ENCODE results near the gene NUDT8.
"Not testable (repeated sequence)": the region's sequence is repeated elsewhere in the genome, so short reads cannot be mapped to it uniquely, and the experiment has no call there.

The NUDT8 gene

DNA sequence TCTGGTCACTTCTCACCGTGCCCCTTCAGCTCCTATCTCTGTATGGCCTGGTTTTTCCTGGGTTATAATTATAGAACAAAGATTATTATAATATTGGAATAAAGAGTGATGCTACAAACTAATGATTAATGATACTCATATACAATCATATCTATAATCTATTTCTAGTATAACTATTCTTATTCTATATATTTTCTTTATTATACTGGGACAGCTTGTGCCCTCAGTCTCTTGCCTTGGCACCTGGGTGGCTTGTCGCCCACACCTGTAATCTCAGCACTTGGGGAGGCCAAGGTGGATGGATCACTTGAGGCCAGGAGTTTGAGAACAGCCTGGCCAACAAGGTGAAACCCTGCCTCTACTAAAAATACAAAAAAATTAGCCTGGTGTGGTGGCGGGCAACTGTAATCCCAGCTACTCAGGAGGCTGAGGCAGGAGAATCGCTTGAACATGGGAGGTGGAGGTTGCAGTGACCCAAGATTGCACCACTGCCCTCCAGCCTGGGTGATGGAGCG, 30.0 kb upstream of the NUDT8 start:
- not testable (repeated sequence) for DNase-seq (ENCODE audit: low read depth)

- DNase-seq (ENCODE audit: low read depth), result no peak
These were observed 27.6 kb upstream of the NUDT8 start for GRCh38 chr11:67657300-67657699.

DNA sequence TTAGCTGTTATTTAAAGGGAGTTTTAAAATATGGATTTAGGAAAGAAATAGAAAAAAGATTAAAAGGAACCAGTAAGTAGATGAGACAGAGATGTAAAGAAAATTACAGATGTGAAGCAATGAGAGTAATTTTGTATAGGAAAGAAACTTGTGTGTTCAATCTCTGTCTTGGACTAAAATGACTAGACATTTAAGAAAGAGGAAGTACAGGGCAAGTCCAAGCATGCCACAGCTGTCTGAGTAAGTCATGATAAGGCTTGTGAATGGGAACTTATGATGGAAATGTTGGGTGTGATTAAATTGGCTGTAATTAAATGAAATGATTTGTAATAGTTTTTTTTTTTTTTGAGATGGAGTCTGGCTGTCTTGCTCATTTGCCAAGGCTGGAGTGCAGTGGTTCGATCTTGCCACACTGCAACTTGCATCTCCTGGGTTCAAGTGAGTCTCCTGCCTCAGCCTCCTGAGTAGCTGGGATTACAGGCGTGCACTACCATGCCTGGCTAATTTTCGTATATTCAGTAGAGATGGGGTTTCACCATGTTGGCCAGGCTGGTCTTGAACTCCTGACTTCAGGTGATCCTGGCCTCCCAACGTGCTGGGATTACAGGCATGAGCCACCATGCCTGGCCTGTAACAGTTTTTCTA, 26.7 kb upstream of the NUDT8 start:
- DNase-seq (ENCODE audit: low read depth), result no peak

GRCh38 chr11:67654225-67654624, 24.5 kb upstream of the NUDT8 start:
- no peak for DNase-seq (ENCODE audit: low read depth)

DNA sequence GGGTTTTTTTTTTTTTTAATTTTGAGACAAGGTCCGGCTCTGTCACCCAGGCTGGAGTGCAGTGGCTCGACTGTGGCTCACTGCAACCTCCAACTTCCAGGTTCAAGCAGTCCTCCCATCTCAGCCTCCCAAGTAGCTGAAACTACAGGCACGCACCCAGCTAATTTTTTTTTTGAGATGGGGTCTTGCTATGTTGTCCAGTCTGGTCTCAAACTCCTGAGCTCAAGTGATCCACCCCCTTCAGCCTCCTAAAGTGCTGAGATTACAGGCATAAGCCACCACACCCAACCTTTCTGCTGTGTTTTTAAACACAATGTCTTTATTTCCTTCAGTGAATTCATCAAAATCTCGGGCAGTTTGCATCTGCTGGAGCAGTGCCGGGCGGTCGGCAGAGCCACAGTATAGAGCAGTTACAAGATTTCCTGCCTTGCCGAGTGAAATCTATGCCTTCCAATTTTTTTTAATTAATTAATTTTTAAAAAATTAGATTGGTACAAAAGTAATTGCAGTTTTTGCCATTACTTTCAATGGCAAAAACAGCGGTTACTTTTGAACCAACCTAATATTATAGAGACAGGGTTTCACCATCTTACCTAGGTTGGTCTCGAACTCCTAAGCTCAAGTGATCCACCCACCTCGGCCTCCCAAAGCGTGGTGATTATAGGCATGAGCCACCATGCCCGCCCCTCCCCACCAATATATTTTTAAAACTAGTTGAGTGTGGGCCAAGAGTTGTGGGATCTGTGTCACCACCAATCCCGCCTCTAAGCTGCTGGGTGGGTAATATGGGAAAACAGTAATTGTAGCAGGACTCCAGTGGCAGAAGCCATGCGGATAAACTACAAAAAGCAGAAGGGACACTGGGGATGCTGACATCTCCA, 23.5 kb upstream of the NUDT8 start:
- DNase-seq (ENCODE audit: low read depth), result no peak

GRCh38 chr11:67651976-67652781, 22.4 kb upstream of the NUDT8 start:
- DNase-seq (ENCODE audit: low read depth), result no peak

DNA sequence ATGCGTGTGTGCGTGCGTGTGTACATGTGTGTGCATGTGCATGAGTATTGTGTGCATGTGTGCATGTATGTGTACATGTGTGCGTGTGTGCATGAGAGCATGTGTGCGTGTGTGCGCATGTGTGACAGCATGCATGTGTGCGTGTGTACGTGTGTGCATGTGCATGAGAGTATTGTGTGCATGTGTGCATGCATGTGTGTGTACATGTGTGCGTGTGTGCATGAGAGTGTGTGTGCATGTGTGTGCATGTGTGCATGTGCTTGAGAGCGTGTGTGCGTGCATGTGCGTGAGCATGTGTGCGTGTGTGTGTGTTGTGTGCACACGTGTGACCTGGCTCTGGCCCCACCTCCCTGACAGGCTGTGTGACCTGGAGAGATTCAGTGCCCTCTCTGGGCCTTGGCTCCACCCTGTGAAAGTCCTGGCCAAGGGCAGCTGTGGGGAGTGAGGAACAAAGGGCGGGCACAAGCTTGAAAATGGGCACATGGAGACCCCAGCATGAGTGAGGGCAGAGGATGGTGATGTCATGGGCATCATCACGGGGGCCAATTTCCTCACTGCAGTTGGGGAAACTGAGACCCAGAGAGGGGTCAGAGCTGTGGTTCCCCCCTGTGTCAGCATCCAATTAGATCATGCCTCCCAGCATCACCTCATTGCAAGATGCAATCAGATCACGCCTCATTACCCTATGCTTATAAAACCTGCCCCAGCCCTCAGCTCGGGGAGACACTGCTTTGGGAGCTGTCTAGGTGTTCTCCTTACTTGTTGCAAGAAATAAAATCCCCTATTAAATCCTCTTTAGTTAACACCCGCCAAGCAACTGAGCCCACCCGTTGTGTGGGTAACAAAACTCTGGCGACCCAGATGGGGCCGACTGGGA, 20.1 kb upstream of the NUDT8 start:
- DNase-seq (ENCODE audit: low read depth), result no peak

- DNase-seq (ENCODE audit: low read depth), result no peak
These were observed 19.3 kb upstream of the NUDT8 start for GRCh38 chr11:67648796-67649613.

- DNase-seq (ENCODE audit: low read depth), result no peak
These were observed 18.5 kb upstream of the NUDT8 start for GRCh38 chr11:67648140-67648795.

- DNase-seq (ENCODE audit: low read depth), result no peak
These were observed 17.7 kb upstream of the NUDT8 start for GRCh38 chr11:67647471-67647870.

GRCh38 chr11:67646535-67647336, 17.0 kb upstream of the NUDT8 start:
- DNase-seq (ENCODE audit: low read depth), result no peak

GRCh38 chr11:67645521-67646461, 16.1 kb upstream of the NUDT8 start:
- no peak for DNase-seq (ENCODE audit: low read depth)

DNA sequence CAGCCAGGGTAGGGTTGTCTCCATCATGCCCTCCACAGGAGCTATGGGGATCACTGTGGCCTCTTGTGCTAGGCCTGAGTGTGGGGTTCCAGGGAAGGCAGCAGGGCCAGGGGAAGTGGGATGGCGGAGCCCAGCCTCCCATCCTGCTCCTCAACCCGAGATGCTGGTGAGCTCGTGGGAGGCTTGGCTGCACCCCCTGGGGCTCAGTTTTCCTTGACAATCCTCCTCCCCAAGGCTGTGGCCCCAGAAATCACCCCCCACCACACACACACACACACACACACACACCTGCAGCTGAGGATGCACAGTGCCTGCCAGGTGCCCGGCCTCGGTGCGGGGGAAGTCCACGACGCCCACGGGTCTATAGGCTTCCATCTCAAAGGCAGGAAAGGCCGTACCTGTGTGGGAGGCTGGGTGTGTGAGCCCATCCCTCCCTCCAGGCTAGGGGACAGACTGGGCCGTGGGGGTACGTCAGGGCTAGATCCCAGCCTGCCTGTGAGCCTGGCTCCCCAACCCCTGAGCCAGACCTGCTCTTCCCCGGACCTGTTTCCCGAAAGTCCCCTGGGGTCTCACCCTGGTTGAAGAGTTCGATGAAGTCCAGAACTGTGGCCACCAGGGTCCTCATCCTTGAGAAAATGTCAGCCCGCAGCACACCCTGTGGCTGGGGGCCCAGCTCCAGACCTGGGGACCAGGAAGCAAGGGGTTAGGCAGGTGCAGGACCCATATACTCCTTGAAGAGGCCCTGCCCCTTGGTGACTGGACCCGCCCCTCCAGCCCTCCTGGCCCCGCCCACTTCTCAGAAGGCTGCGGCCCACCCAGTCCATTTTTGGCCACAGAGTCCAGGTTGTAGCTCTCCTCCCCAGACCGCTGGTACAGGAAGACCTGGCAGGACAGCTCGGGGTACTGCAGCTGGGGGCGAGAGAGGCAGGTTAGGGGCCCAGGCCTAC, 15.0 kb upstream of the NUDT8 start:
- DNase-seq (ENCODE audit: low read depth), result no peak

- no peak for DNase-seq (ENCODE audit: low read depth)
These were observed 14.3 kb upstream of the NUDT8 start for GRCh38 chr11:67644042-67644441.

DNA sequence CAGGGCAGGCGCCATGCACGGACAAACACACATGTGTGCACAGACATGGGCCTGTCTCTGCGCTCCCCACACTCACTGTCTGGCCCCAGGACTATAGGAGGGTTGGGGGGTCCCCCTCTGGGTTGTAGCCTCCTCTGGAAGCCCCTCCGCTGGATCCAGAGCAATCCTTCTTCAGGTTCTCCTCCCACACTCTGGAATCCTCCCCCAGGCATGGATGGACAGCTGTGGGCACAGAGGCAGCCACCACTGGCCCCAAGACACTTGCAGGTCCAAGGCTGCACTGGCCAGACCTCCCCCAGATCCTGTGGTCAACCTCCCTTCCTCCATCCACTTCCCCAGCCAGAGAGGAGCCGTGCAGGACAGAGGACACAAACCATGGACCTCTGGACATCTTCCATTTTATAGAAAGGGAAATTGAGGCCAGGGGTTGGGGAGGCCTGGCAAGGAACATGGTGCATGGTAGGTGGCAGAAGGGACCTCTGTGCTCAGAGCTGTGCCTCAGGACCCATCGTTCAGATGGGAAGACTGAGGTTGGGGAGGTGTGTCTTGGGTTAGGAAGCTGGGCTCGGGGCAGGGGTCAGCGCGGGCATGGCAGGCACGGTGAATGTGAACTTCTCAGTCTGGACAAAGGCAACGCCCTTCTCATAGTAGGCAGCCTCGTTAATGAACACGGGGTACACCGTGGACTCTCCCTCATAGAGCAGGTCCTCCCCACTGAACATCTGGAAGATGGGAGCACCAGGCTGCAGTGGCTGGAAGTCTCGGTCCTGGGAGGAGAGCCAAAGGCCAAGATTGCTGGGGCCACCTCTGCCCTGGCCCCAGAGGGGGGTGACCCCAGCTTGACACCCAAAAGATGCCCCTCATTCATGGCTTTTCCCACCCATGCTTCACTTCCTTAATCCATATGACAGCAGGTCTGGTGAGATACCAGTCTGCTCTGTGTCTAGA, 12.7 kb upstream of the NUDT8 start:
- DNase-seq (ENCODE audit: low read depth), result no peak

All from stromal cell of bone marrow (primary cell).